Measurements from ENCODE around the gene DDX20. TPM values are rescaled to one million over a fixed set of nuclear protein-coding genes. Genes with fewer than 3 reads are reported as not detected.
A peak's percentile ranks its signal among the peaks of the same experiment; 100 is the strongest.

Gene DDX20
- total and polyA plus RNA-seq, 2 of the 8 experiments (the other 6 are each of a cell fraction or from before 2014, with no cell fraction given) = 7.5 to 24.7 TPM

DNA sequence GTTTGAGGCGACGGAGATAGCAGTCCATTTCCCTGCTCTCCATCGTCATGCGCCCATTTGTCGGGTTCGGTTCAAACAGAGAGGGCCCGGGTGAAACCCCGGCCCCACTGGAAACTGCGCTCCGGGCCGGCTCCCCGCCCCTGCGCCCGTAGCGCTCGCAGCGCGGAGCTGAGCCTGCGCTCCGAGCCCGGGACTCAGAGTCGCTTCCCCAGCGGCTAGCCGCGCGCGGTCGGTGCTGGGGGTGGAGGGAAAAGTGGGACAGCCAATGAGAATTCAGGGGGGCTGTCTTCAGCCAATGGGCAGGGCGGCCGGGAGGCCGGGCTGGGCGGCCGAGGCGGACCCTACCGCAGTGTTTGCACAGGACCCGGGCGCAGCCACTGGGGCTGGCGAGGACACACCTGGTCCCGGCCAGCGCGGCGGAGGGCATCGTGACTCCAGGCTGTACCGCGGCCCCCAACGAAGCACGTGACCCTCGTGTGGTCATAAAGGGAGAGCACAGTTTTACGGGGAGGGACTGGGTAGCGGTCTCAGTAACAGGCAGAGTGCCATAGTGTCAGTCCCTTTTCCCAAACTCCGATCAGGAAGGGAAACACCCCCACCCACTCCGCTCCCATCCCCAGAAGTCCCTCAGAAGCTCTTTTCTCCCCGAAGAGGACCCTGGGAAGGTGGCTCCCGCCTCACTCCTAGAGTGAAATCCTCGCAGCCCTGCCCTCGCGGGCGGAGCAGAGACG, 16.3 kb upstream of the DDX20 start, which contains the start of gene INKA2:
INKA2 (minus strand) TSS at position 202 of the 731 bp plus-strand sequence; CDS start at position 49, 153 bp downstream.
- no peak within 1 kb of the TSS for H2BK20ac ChIP-seq (ENCODE audit: low read length)
- H3K14ac ChIP-seq (ENCODE audit: insufficient read length) = no peak within 1 kb of the TSS
- peak within 1 kb of the TSS; percentile 89 to 97 for H3K4me2 ChIP-seq (ENCODE audit: insufficient read depth in 1 of 2, low read depth in 2 of 2, low read length in 2 of 2)
- DNase-seq (ENCODE audit: low read depth in 1 of 2, low spot score in 2 of 2) (peak in 1 of 2 experiments; percentile 91), FAIRE-seq (no peak)
- H3K27me3 ChIP-seq (replicated peaks in 1 of 4; ENCODE audit: control insufficient read depth in 3 of 4, extremely low read depth in 1 of 4, insufficient read depth in 3 of 4, low read length in 3 of 4) = peaks cover 0 to 6% (median 4%) of the 10 kb centered on the region in 4 experiments; a peak in 3 of 7 replicates
- peak within 1 kb of the TSS; percentile 33 for H2BK120ac ChIP-seq (replicated peaks; ENCODE audit: low read depth, low read length)
- H3K9me3 ChIP-seq (ENCODE audit: insufficient read depth in 2 of 2, low read depth in 1 of 2, low read length in 1 of 2) = no peaks in the 10 kb centered on the region
- no peaks in the 10 kb centered on the region; a peak in 2 of 8 replicates for H3K36me3 ChIP-seq (ENCODE audit: control insufficient read depth in 2 of 4, insufficient read depth in 4 of 4, low read length in 3 of 4)
- peaks cover 16% of the 10 kb centered on the region; the same call in 1 of the 2 replicates for H3K23me2 ChIP-seq (ENCODE audit: low read depth, low read length)
- H3K79me1 ChIP-seq (ENCODE audit: low read depth, low read length) = peaks cover 2% of the 10 kb centered on the region; the same call in 1 of the 2 replicates
- WGBS, 2 experiments (ENCODE audit: extremely low coverage in 1 of 2, insufficient coverage in 1 of 2, insufficient read length in 1 of 2, insufficient replicate concordance in 2 of 2, low coverage in 1 of 2, low lambda C conversion rate in 2 of 2, missing lambda C conversion rate in 1 of 2) = 1% methylated on average over 47 of the region's 59 CpGs; no CpG with 5 or more reads in 1 of the 2 experiments
- POLR2A ChIA-PET (ENCODE audit: partially characterized antibody) = interaction anchor here (1.2 to 19.0 kb wide), 5 partner anchors 11 to 223 kb away, joined by 3 to 343 read pairs (median 31); partner anchors contain the start of genes DDX20 and RAP1A
- peak within 1 kb of the TSS; percentile 91 for H2BK12ac ChIP-seq (ENCODE audit: low read depth, low read length)
- peaks cover 0 to 29% of the 10 kb centered on the region in 2 experiments; a peak in 3 of 4 replicates for H3K79me2 ChIP-seq (ENCODE audit: control insufficient read depth in 1 of 2, insufficient read depth in 2 of 2, low read length in 2 of 2)
- H2BK5ac ChIP-seq (ENCODE audit: low read depth, low read length) = peak within 1 kb of the TSS; percentile 93
- H3K4me1 ChIP-seq (replicated peaks in 1 of 4; ENCODE audit: control insufficient read depth in 3 of 4, insufficient read depth in 4 of 4, low read length in 3 of 4) = peaks cover 19 to 27% (median 23%) of the 10 kb centered on the region in 4 experiments
- H2AFZ ChIP-seq (ENCODE audit: low read length) = 0 out of 2 replicates have a peak within 1 kb of the TSS, but pooled peaks have one; percentile 28
- peak within 1 kb of the TSS; percentile 71 for H3K4ac ChIP-seq (replicated peaks; ENCODE audit: insufficient read length, low read depth, low read length)
- peak within 1 kb of the TSS; percentile 62 to 74 (median 71) for H3K4me3 ChIP-seq (ENCODE audit: extremely low read depth in 1 of 4, insufficient read depth in 2 of 4, low read depth in 3 of 4, low read length in 4 of 4)
- no peak within 1 kb of the TSS for H2AK5ac ChIP-seq (ENCODE audit: low read depth, low read length)
- H3K56ac ChIP-seq (replicated peaks; ENCODE audit: insufficient read length, low read depth, low read length) = peak within 1 kb of the TSS; percentile 13
- H4K20me1 ChIP-seq (replicated peaks in 1 of 2; ENCODE audit: control insufficient read depth in 1 of 2, insufficient read depth in 2 of 2, low read length in 2 of 2) = peaks cover 0 to 10% of the 10 kb centered on the region in 2 experiments
- peak within 1 kb of the TSS; percentile 46 to 68 (median 59) for H3K9ac ChIP-seq (replicated peaks in 1 of 4; ENCODE audit: extremely low read depth in 1 of 4, low read depth in 3 of 4, low read length in 3 of 4)
- CTCF ChIA-PET (ENCODE audit: partially characterized antibody) = interaction anchor here (0.7 to 42.0 kb wide), 3 partner anchors 5 to 126 kb away, joined by 3 to 1070 read pairs (median 1070); partner anchors contain the start of genes DDX20 and INKA2
- H4K8ac ChIP-seq (ENCODE audit: extremely low read depth, insufficient read depth, low read length) = peak within 1 kb of the TSS; percentile 35
- H3K23ac ChIP-seq (ENCODE audit: insufficient read length) = no peak within 1 kb of the TSS
- peak within 1 kb of the TSS; percentile 62 for H4K5ac ChIP-seq (ENCODE audit: insufficient read length, low read depth, low read length)
- H4K91ac ChIP-seq (replicated peaks; ENCODE audit: insufficient read length, low read length) = peak within 1 kb of the TSS; percentile 71
- H3K18ac ChIP-seq (ENCODE audit: extremely low read depth, low read length) = peak within 1 kb of the TSS; percentile 93
- 0 out of 2 replicates have a peak within 1 kb of the TSS, but pooled peaks have one; percentile 49 for H2BK15ac ChIP-seq (ENCODE audit: low read length)
- H3K27ac ChIP-seq (ENCODE audit: low read depth, low read length) = peak within 1 kb of the TSS; percentile 38; the same call in 1 of the 2 replicates
- TF ChIP-seq, protein P1, sequence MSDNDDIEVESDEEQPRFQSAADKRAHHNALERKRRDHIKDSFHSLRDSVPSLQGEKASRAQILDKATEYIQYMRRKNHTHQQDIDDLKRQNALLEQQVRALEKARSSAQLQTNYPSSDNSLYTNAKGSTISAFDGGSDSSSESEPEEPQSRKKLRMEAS (IDR thresholded peaks at IDR 0.05) = peak; percentile 94
- TF ChIP-seq CREB1 (IDR thresholded peaks at IDR 0.05) = peak; percentile 35; the same call in 1 of the 2 replicates
- TF ChIP-seq POLR2A (IDR thresholded peaks at IDR 0.05; ENCODE audit: control extremely low read depth in 1 of 2, low read depth in 2 of 2, low read length in 2 of 2) = peak; percentile 37 to 64
- no peak for TF ChIP-seq FOSL1 (IDR thresholded peaks at IDR 0.05; ENCODE audit: insufficient read depth, low read depth, low read length)
- TF ChIP-seq MAFK (IDR thresholded peaks at IDR 0.05; ENCODE audit: low read depth, low read length) = no peak
- peak in 1 of 2 experiments; percentile 4; a peak in 1 of 4 replicates for TF ChIP-seq SIN3A (conservative IDR thresholded peaks at IDR 0.05 in 1 of 2, IDR thresholded peaks at IDR 0.05 in 1 of 2; ENCODE audit: low read depth in 1 of 2, low read length in 2 of 2)
- TF ChIP-seq SRF (IDR thresholded peaks at IDR 0.05; ENCODE audit: low read depth, low read length) = no peak
